PC-3 (cell line): ENCODE measurements around the gene CIDEC. TPM values are rescaled to one million over a fixed set of nuclear protein-coding genes. Genes with fewer than 3 reads are reported as not detected.
"Not testable (repeated sequence)": the region's sequence is repeated elsewhere in the genome, so short reads cannot be mapped to it uniquely, and the experiment has no call there.

Source experiments
- ATAC-seq: fragments of 200-7000 bp; cut with Tn5 transposase; 2 replicates; pipeline ENCODE4 v1.9.1; 2020; ENCODE audit warnings: mild to moderate bottlenecking, moderate library complexity
- BruUV-seq: library from RNA; stranded (reverse); fragments of 400-500 nt; replicated peaks from 2 replicates; lab custom pipeline; 2021; lab: Mats Ljungman, UMichigan
- CTCF ChIA-PET: fragments of 300-600 bp; sonication (Branson Sonifier 250); formaldehyde crosslinking; loops from one replicate; lab custom pipeline; 2022; ENCODE audit warnings: antibody characterized with exemption; lab: Charles Lee
- POLR2A ChIA-PET: fragments of 300-600 bp; sonication (Branson Sonifier 250); formaldehyde crosslinking; loops from one replicate; lab custom pipeline; 2022; ENCODE audit warnings: antibody characterized with exemption; ENCODE audit not compliant: unreplicated experiment; lab: Charles Lee
- DNase-seq: peaks from one replicate; pipeline ENCODE4 v3.0.0-alpha.2; 2015
- H2AFZ ChIP-seq: fragments of 300-600 bp; sonication (generic); 2 replicates; pipeline ENCODE4 v1.6.0; 2016; ENCODE audit warnings: antibody characterized with exemption, low read length
- H3F3A ChIP-seq: fragments of 300-600 bp; sonication (generic); one replicate; pipeline ENCODE4 v1.6.0; 2017; ENCODE audit warnings: antibody characterized with exemption, low read length, control low read depth, mild to moderate bottlenecking; ENCODE audit not compliant: unreplicated experiment
- H3K27ac ChIP-seq: fragments of 300-600 bp; sonication (generic); 2 replicates; pipeline ENCODE4 v1.5.1; 2016; ENCODE audit warnings: mild to moderate bottlenecking, low read length
- H3K27me3 ChIP-seq: fragments of 300-600 bp; sonication (generic); 2 replicates; pipeline ENCODE4 v1.6.1; 2016; ENCODE audit warnings: low read length, mixed read lengths
- H3K36me3 ChIP-seq: fragments of 300-600 bp; sonication (generic); 2 replicates; pipeline ENCODE4 v1.6.1; 2016; ENCODE audit warnings: low read depth, mixed run types, low read length, mixed read lengths
- H3K4me1 ChIP-seq: fragments of 300-600 bp; sonication (generic); 2 replicates; pipeline ENCODE4 v1.5.1; 2016; ENCODE audit warnings: low read length; ENCODE audit not compliant: insufficient read depth
- H3K4me2 ChIP-seq: fragments of 300-600 bp; sonication (generic); 2 replicates; pipeline ENCODE4 v1.6.0; 2016; ENCODE audit warnings: low read length
- H3K4me3 ChIP-seq: fragments of 300-600 bp; sonication (generic); 2 replicates; pipeline ENCODE4 v1.5.1; 2016; ENCODE audit warnings: mild to moderate bottlenecking, low read length, mixed read lengths
- H3K79me2 ChIP-seq: fragments of 300-600 bp; sonication (generic); 2 replicates; pipeline ENCODE4 v1.6.1; 2017; ENCODE audit warnings: low read length, mixed read lengths
- H3K9ac ChIP-seq: fragments of 300-600 bp; sonication (generic); 2 replicates; pipeline ENCODE4 v1.6.0; 2016; ENCODE audit warnings: mild to moderate bottlenecking, low read length
- H3K9me2 ChIP-seq: fragments of 300-600 bp; sonication (generic); replicated peaks from 2 replicates; pipeline ENCODE4 v1.6.1; 2016; ENCODE audit warnings: mixed run types, low read length, mixed read lengths
- H3K9me3 ChIP-seq: fragments of 300-600 bp; sonication (generic); 2 replicates; pipeline ENCODE4 v1.6.1; 2016; ENCODE audit warnings: low read length, mixed read lengths
- H4K20me1 ChIP-seq: fragments of 300-600 bp; sonication (generic); 2 replicates; pipeline ENCODE4 v1.6.1; 2016; ENCODE audit warnings: low read length, mixed read lengths
- EZH2 ChIP-seq: fragments of 300-600 bp; sonication (generic); IDR thresholded peaks from one replicate; pipeline ENCODE4 v1.6.1; 2017; ENCODE audit warnings: antibody characterized with exemption, mild to moderate bottlenecking, low read length; ENCODE audit not compliant: unreplicated experiment
- intact Hi-C: fragments of 100-400 bp; cut with micrococcal nuclease; formaldehyde crosslinking; loops from 2 replicates; pipeline ENCODE4 v1.9.0; 2023
- total RNA-seq: library from RNA; depleted of rRNA; stranded (reverse); fragments of >200 nt; gene quantifications from 2 replicates; pipeline ENCODE4 v1.2.3, GENCODE V29; 2014
- TF ChIP-seq, protein P1 (sequence below): fragments of 300-600 bp; sonication (generic); conservative IDR thresholded peaks from 2 replicates; pipeline ENCODE4 v1.5.1; 2017; ENCODE audit warnings: antibody characterized with exemption, low read depth, mild to moderate bottlenecking, low read length

Gene CIDEC
- total RNA-seq, 1 experiment from 2014 or later = not detected

DNA sequence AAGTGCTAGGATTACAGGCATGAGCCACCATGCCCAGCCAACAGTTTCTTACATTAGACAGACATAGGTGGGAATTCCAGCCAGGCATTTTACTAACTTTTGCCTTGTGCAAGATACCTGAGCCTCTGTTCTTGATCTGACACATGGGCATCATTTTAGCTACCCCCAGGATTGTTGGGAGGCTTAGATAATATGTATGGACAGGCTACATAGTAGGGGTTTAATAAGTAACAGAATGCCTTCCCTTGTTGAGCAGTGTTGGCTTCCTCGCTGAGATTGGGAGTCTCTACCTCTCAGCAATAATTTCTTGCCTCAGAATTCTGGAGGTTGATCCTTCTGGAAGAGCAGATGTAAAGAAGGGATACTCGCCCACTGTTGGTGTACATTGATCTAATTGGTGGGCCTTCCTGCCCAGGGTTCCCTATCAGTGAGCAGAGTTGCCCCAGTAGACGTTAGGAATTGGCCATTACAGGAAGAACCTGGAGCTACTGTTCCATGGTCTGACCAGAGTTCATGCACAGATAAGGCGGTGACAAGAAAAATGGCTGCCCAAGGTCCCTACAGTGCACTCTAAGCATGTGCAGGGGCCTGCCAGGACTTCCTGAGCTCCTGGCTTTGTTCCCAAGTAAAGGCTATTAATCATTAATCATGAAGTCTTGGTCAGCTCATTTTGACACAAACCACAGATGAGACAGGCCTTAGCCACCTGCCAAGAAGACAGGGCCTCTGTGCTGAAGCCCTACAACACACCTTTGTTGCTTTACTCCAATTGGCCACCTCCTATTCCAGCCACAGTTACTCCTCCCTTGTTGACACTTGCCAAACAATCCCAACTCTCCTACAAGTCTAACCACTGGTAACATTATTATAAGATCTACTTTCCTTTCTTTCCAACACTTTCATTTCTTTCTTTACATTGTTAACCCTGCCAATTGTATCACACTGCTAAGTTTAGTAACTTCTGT is 17.6 kb upstream of the CIDEC start:
- peak overlapping the region; percentile 44; the same call in 1 of the 2 replicates for H2AFZ ChIP-seq
- H3K79me2 ChIP-seq = peaks cover 16% of the 10 kb centered on the region
- peak overlapping the region; percentile 65 for H3K9ac ChIP-seq
- no peaks in the 10 kb centered on the region for H4K20me1 ChIP-seq
- H3K9me3 ChIP-seq = no peaks in the 10 kb centered on the region
- no peaks in the 10 kb centered on the region for H3K9me2 ChIP-seq
- DNase-seq (peak; percentile 99), ATAC-seq (peak; percentile 85)
- TSS peak; percentile 56 for BruUV-seq
- H3K27me3 ChIP-seq = no peaks in the 10 kb centered on the region
- H3F3A ChIP-seq = peaks cover 20% of the 10 kb centered on the region
- TF ChIP-seq, protein P1, sequence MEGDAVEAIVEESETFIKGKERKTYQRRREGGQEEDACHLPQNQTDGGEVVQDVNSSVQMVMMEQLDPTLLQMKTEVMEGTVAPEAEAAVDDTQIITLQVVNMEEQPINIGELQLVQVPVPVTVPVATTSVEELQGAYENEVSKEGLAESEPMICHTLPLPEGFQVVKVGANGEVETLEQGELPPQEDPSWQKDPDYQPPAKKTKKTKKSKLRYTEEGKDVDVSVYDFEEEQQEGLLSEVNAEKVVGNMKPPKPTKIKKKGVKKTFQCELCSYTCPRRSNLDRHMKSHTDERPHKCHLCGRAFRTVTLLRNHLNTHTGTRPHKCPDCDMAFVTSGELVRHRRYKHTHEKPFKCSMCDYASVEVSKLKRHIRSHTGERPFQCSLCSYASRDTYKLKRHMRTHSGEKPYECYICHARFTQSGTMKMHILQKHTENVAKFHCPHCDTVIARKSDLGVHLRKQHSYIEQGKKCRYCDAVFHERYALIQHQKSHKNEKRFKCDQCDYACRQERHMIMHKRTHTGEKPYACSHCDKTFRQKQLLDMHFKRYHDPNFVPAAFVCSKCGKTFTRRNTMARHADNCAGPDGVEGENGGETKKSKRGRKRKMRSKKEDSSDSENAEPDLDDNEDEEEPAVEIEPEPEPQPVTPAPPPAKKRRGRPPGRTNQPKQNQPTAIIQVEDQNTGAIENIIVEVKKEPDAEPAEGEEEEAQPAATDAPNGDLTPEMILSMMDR = no peak
- TF ChIP-seq EZH2 = no peak
- peak overlapping the region; percentile 46 for H3K4me3 ChIP-seq
- H3K27ac ChIP-seq = peak overlapping the region; percentile 93
- CTCF ChIA-PET = interaction anchor here (0.6 to 1.0 kb wide), 4 partner anchors 19 to 84 kb away, joined by 3 to 8 read pairs (median 4); partner anchors contain the start of gene IL17RC
- POLR2A ChIA-PET = interaction anchor here (0.5 to 1.1 kb wide), 2 partner anchors 15 to 35 kb away, joined by 5 to 8 read pairs; no protein-coding TSS in a partner anchor
- intact Hi-C loops = loop anchor here (1.0 to 5.0 kb wide), 4 partner anchors 15 to 55 kb away; partner anchors contain the start of genes CRELD1 and RPUSD3
- H3K36me3 ChIP-seq = peaks cover 13% of the 10 kb centered on the region; the same call in 1 of the 2 replicates
- H3K4me2 ChIP-seq = peak overlapping the region; percentile 79
- H3K4me1 ChIP-seq = peaks cover 57% of the 10 kb centered on the region

- H3K27me3 ChIP-seq, H4K20me1 ChIP-seq, BruUV-seq, H2AFZ ChIP-seq, CTCF ChIA-PET, H3K4me3 ChIP-seq, H3K9me3 ChIP-seq, H3K9me2 ChIP-seq: not testable (repeated sequence)
- peak overlapping the region; percentile 62 for H3K4me2 ChIP-seq
- peak; percentile 78 for DNase-seq
- H3K9ac ChIP-seq = peak overlapping the region; percentile 63
- POLR2A ChIA-PET = interaction anchor here (1.1 kb wide), 1 partner anchor 15 kb away, joined by 5 read pairs; no protein-coding TSS in a partner anchor
- H3K27ac ChIP-seq = peak overlapping the region; percentile 93
- H3K4me1 ChIP-seq = peaks cover 57% of the 10 kb centered on the region
- peaks cover 14% of the 10 kb centered on the region; the same call in 1 of the 2 replicates for H3K36me3 ChIP-seq
- intact Hi-C loops = loop anchor here (5.0 kb wide), 1 partner anchor 55 kb away; the partner anchor contains the start of gene RPUSD3
- H3F3A ChIP-seq = peaks cover 20% of the 10 kb centered on the region
- peaks cover 24% of the 10 kb centered on the region for H3K79me2 ChIP-seq
- ATAC-seq = peak; percentile 3; the same call in 1 of the 2 replicates
Observed at GRCh38 chr3:9896755-9897407, 16.8 kb upstream of the CIDEC start.

DNA sequence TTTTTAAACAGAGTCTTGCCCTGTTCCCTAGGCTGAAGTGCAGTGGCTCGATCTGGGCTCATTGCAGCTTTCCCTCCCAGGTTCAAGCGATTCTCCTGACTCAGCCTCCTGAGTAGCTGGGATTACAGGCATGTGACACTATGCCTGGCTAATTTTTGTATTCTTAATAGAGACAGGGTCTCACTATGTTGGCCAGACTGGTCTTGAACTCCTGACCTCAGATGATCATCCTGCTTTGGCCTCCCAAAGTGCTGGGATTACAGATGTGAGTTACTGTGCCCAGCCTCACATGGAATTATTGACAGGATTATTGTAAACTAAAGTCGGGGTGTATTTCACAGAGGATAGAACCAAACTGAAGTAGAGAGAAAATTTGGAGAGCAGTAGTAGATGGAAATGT is 15.7 kb upstream of the CIDEC start:
- peaks cover 20% of the 10 kb centered on the region for H3F3A ChIP-seq
- CTCF ChIA-PET, H3K9me2 ChIP-seq, BruUV-seq, H3K27me3 ChIP-seq, POLR2A ChIA-PET, H3K4me2 ChIP-seq, ATAC-seq, H3K27ac ChIP-seq, H3K9me3 ChIP-seq, DNase-seq, H4K20me1 ChIP-seq, H2AFZ ChIP-seq, H3K9ac ChIP-seq, H3K4me3 ChIP-seq: not testable (repeated sequence)
- peaks cover 14% of the 10 kb centered on the region; the same call in 1 of the 2 replicates for H3K36me3 ChIP-seq
- peaks cover 35% of the 10 kb centered on the region for H3K79me2 ChIP-seq
- peaks cover 60% of the 10 kb centered on the region for H3K4me1 ChIP-seq
- intact Hi-C loops = loop anchor here (5.0 kb wide), 1 partner anchor 53 kb away; the partner anchor contains the start of gene RPUSD3
